ENCODE results near the gene UCN2. TPM values are rescaled to one million over a fixed set of nuclear protein-coding genes. Genes with fewer than 3 reads are reported as not detected.

UCN2 gene
- total RNA-seq, 1 donor from 2014 or later: 0.19 TPM

DNA sequence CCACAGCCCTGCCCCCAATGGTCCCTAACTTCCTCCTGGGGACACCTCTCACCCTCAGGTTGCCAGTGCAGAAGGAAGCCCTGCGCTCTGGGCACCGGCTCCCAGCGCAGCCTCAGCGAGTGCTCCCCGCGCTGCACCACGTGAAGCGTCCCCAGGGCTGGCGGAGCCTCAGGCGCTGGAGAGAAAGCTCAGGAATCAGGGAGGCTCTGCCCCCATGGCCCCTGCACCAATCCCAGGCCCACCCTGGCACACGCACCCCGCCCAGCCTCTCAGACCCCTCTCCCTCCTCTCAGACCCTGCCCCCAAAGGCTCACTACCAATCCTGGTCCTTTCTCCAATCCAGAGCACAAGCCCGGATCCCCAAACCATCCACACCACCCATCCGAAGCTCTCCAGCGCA is 24.6 kb upstream of the UCN2 start:
- intact Hi-C loops (cut with micrococcal nuclease): no loop called here
- no peaks in the 10 kb centered on the region for H3K4me1 ChIP-seq
- H3K27ac ChIP-seq (replicated peaks): no peak overlapping the region
- H3K27me3 ChIP-seq (ENCODE audit: low read depth): no peaks in the 10 kb centered on the region
- DNase-seq: no peak
- TF ChIP-seq, protein P1, sequence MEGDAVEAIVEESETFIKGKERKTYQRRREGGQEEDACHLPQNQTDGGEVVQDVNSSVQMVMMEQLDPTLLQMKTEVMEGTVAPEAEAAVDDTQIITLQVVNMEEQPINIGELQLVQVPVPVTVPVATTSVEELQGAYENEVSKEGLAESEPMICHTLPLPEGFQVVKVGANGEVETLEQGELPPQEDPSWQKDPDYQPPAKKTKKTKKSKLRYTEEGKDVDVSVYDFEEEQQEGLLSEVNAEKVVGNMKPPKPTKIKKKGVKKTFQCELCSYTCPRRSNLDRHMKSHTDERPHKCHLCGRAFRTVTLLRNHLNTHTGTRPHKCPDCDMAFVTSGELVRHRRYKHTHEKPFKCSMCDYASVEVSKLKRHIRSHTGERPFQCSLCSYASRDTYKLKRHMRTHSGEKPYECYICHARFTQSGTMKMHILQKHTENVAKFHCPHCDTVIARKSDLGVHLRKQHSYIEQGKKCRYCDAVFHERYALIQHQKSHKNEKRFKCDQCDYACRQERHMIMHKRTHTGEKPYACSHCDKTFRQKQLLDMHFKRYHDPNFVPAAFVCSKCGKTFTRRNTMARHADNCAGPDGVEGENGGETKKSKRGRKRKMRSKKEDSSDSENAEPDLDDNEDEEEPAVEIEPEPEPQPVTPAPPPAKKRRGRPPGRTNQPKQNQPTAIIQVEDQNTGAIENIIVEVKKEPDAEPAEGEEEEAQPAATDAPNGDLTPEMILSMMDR (IDR thresholded peaks at IDR 0.05; ENCODE audit: borderline replicate concordance): no peak
- H3K4me3 ChIP-seq: no peak overlapping the region
- peaks cover 44% of the 10 kb centered on the region for H3K36me3 ChIP-seq
- H3K9me3 ChIP-seq (replicated peaks): no peaks in the 10 kb centered on the region

DNA sequence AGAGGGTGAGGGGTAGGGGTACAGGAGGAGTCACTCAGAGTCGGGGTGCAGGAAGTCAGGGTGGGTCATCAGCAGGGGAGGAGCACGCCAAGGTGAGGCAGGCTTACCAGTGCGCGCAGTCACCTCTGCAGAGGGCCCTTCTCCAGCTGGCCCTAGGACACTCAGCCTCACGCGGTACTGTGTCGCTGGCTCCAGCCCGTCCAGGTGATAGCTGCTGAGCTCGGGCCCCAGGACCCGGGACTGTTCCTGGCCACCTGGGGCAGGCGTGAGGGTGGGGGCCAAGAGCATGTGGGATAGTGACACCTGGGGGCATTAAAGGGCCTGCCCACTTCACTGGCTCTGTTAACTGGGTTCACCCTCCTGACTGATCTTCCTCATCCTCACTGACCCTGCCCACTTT is 24.1 kb upstream of the UCN2 start:
- intact Hi-C loops (cut with micrococcal nuclease): no loop called here
- no peaks in the 10 kb centered on the region for H3K27me3 ChIP-seq (ENCODE audit: low read depth)
- no peaks in the 10 kb centered on the region for H3K4me1 ChIP-seq
- DNase-seq: no peak
- TF ChIP-seq, protein P1 (IDR thresholded peaks at IDR 0.05; ENCODE audit: borderline replicate concordance): no peak
- H3K4me3 ChIP-seq: no peak overlapping the region
- no peak overlapping the region for H3K27ac ChIP-seq (replicated peaks)
- no peaks in the 10 kb centered on the region for H3K9me3 ChIP-seq (replicated peaks)
- peaks cover 44% of the 10 kb centered on the region for H3K36me3 ChIP-seq

DNA sequence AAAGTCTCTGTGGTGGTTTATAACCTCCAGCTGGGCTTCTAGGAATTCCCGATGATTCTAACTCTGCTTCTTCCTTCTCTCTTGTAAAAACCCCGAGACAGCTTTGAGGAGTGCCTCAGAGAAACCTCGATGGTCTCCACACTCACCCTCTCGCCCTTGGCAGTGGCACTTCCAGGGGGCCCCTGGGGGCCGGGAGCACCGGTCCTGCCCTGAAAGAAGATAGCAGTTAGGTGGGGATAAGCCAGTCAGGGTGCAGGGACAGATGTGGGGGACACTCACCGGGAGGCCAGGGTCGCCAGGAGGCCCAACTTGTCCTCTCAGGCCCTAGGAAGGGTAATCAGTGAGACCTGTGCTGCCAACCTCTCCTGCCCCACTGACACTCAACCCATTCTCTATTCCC is 21.8 kb upstream of the UCN2 start:
- Histone ChIP-seq H3K27me3 (ENCODE audit: low read depth) (no peaks in the 10 kb centered on the region), H3K36me3 (peaks cover 39% of the 10 kb centered on the region), H3K4me3 (no peak overlapping the region), H3K27ac (replicated peaks) (no peak overlapping the region), H3K9me3 (replicated peaks) (no peaks in the 10 kb centered on the region), H3K4me1 (no peaks in the 10 kb centered on the region)
- no peak for DNase-seq
- intact Hi-C loops (cut with micrococcal nuclease): no loop called here
- TF ChIP-seq, protein P1 (IDR thresholded peaks at IDR 0.05; ENCODE audit: borderline replicate concordance): no peak

DNA sequence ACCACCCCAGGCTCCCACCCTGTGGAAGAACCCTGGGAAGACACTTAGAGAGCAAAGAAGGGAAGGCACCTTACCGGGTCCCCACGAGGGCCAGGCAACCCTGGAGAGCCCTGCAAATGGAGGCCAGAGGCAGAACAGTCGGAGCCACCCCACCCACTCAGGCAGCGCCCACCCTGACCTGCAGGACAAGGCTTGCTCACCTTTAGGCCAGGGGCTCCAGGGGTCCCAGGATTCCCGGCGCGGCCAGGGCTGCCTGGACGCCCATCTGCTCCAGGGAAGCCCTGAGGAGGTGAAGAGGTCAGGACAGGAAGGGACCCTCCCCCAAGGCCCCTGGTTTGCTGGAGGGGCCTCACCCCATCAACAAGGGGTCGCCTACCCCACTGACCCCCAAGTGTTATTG is 21.3 kb upstream of the UCN2 start:
- H3K27me3 ChIP-seq (ENCODE audit: low read depth): no peaks in the 10 kb centered on the region
- no peak overlapping the region for H3K27ac ChIP-seq (replicated peaks)
- H3K4me3 ChIP-seq: no peak overlapping the region
- TF ChIP-seq, protein P1 (IDR thresholded peaks at IDR 0.05; ENCODE audit: borderline replicate concordance): no peak
- no peaks in the 10 kb centered on the region for H3K4me1 ChIP-seq
- peaks cover 39% of the 10 kb centered on the region for H3K36me3 ChIP-seq
- intact Hi-C loops (cut with micrococcal nuclease): no loop called here
- no peak for DNase-seq
- H3K9me3 ChIP-seq (replicated peaks): no peaks in the 10 kb centered on the region

DNA sequence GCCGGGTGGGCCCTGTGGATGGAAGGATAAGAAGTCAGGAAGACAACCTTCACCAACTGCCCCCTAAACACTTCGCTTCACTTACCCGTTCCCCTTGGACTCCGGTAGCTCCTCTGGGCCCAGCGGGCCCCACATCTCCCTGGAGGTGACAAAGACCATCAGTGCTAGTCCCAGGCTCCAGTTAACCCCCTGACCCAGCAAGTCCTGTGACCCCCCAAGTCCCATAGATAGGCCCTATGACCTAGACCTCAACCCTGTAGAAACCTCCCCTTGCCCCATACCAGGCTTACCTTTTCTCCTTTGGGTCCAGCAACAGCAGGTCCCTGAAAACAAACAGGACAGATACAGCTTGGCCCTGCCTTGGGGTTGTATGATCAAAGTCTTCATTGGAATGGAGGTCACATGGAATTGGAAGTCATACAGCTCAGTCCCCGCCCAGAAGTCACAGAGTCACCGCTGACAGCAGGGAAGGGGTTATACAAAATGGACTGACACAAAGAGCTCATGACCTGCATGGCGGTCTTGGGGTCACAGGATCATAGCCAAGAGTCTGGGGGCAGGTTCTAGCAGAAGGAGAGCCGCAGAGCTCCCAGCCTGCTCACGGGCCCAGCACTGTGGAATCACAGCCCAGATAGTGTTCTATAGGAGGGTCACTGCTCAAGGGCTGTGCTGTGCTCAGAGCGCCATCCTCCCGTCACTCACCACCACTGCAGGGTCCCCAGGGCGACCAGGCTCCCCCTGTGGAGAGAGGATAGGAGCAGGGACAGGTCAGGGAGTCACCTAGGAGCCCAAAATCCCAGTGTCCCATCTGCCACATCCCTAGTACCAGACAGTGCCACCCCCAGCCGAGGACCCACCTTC is 18.3 kb upstream of the UCN2 start:
- Histone ChIP-seq H3K36me3 (peaks cover 34% of the 10 kb centered on the region), H3K27me3 (ENCODE audit: low read depth) (no peaks in the 10 kb centered on the region), H3K4me1 (no peaks in the 10 kb centered on the region), H3K9me3 (replicated peaks) (no peaks in the 10 kb centered on the region), H3K27ac (replicated peaks) (no peak overlapping the region), H3K4me3 (no peak overlapping the region)
- TF ChIP-seq, protein P1 (IDR thresholded peaks at IDR 0.05; ENCODE audit: borderline replicate concordance): no peak
- intact Hi-C loops (cut with micrococcal nuclease): no loop called here
- no peak for DNase-seq
